Nephron (organoid): Measurements from ENCODE around the gene ADARB1.

Source experiments
- H3K27ac Mint-ChIP-seq, 3 experiments: 2 replicates each; pipeline ENCODE4 v1.8.0; 2020; ENCODE audit warnings: mixed read lengths in 3 of 3, mild to moderate bottlenecking in 2 of 3, moderate library complexity in 1 of 3
- H3K27me3 Mint-ChIP-seq: 2 replicates; pipeline ENCODE4 v1.8.0; 2021; ENCODE audit warnings: low read depth, mild to moderate bottlenecking, moderate library complexity, mixed read lengths
- H3K36me3 Mint-ChIP-seq: 2 replicates; pipeline ENCODE4 v1.8.0; 2020; ENCODE audit warnings: low read depth, mixed read lengths
- H3K4me1 Mint-ChIP-seq: 2 replicates; pipeline ENCODE4 v1.8.0; 2020; ENCODE audit warnings: mixed read lengths
- H3K4me3 Mint-ChIP-seq, 3 experiments: 2 replicates each; pipeline ENCODE4 v1.8.0; 2020; ENCODE audit warnings: mild to moderate bottlenecking in 3 of 3, mixed read lengths in 3 of 3, moderate library complexity in 2 of 3
- H3K9me3 Mint-ChIP-seq: 2 replicates; pipeline ENCODE4 v1.8.0; 2020; ENCODE audit warnings: mixed read lengths
- TF ChIP-seq, protein P1 (sequence below), 3 experiments: fragments of 200-600 bp; sonication (generic); IDR thresholded peaks; one replicate each; pipeline ENCODE4 v1.5.0; 2021; ENCODE audit warnings: antibody characterized with exemption in 3 of 3; ENCODE audit not compliant: unreplicated experiment in 3 of 3

The ADARB1 gene

DNA sequence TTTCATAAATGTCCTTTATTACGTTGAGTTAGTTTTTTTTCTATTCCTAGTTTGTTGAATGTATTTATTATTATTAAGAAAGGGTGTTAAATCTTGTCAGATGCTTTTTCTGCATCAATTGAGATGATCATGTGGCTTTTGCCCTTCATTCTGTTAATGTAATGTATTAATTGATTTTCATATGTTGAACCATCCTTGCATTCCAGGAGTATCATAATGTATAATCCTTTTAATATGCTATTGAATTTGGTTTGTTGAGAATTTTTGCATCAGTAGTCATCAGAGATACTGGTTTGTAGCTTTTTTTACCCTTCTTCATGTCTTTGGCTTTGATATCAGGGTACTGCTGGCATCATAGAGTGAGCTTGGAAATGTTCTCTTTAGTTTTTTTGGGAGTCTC lies 113.3 kb downstream of the ADARB1 start:
- Mint-ChIP-seq H3K27me3 (no peaks in the 10 kb centered on the region), H3K4me3 (no peak overlapping the region), H3K9me3 (peaks cover 52% of the 10 kb centered on the region), H3K36me3 (peaks cover 88% of the 10 kb centered on the region), H3K27ac (no peak overlapping the region), H3K4me1 (no peaks in the 10 kb centered on the region)
- TF ChIP-seq, protein P1, sequence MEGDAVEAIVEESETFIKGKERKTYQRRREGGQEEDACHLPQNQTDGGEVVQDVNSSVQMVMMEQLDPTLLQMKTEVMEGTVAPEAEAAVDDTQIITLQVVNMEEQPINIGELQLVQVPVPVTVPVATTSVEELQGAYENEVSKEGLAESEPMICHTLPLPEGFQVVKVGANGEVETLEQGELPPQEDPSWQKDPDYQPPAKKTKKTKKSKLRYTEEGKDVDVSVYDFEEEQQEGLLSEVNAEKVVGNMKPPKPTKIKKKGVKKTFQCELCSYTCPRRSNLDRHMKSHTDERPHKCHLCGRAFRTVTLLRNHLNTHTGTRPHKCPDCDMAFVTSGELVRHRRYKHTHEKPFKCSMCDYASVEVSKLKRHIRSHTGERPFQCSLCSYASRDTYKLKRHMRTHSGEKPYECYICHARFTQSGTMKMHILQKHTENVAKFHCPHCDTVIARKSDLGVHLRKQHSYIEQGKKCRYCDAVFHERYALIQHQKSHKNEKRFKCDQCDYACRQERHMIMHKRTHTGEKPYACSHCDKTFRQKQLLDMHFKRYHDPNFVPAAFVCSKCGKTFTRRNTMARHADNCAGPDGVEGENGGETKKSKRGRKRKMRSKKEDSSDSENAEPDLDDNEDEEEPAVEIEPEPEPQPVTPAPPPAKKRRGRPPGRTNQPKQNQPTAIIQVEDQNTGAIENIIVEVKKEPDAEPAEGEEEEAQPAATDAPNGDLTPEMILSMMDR (IDR thresholded peaks at IDR 0.05; ENCODE audit: unreplicated experiment in 3 of 3) = no peak

DNA sequence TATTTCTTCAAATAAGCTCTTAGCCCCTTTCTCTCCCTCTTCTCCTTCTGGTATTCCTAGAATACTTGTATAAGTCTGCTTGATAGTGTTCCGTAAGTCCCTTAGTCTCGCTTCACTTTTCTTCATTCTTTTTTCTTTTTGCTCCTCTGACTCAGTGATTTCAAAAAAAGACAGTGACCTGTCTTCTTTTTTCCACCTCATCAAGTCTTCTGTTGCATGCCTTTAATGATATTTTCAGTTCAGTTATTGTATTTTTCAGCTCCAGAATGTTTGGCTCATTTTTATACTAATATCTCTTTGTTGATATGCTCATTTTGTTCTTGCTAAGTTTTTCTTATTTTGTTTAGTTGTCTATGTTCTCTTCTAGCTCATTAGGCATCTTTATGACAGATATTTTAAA lies 115.6 kb downstream of the ADARB1 start:
- H3K27me3 Mint-ChIP-seq = no peaks in the 10 kb centered on the region
- peaks cover 52% of the 10 kb centered on the region for H3K9me3 Mint-ChIP-seq
- no peaks in the 10 kb centered on the region for H3K4me1 Mint-ChIP-seq
- H3K27ac Mint-ChIP-seq = no peak overlapping the region
- TF ChIP-seq, protein P1 (IDR thresholded peaks at IDR 0.05; ENCODE audit: unreplicated experiment in 3 of 3) = no peak
- peaks cover 82% of the 10 kb centered on the region for H3K36me3 Mint-ChIP-seq
- H3K4me3 Mint-ChIP-seq = no peak overlapping the region

DNA sequence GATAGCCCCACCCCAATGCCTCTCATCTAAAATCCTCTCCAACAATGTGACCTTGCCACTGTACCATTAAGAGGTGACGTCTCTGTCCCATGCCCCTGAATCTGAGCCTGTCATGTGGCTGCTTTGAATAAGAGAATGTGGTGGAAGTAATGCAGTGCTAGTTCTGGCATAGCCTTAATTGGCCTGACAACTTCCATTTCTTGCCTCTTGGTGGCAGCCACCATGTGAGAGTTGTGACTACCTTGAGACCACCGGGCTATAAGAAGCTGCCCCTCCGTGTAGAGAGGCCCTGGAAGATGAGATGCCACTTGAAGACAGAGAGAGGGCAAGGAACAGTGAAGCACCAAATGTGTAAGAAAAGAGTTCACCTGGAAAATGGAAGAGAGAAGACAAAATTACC lies 118.0 kb downstream of the ADARB1 start:
- no peaks in the 10 kb centered on the region for H3K27me3 Mint-ChIP-seq
- TF ChIP-seq, protein P1 (IDR thresholded peaks at IDR 0.05; ENCODE audit: unreplicated experiment in 3 of 3) = no peak
- no peak overlapping the region for H3K27ac Mint-ChIP-seq
- H3K36me3 Mint-ChIP-seq = peaks cover 67% of the 10 kb centered on the region
- H3K4me1 Mint-ChIP-seq = no peaks in the 10 kb centered on the region
- H3K9me3 Mint-ChIP-seq = peaks cover 36% of the 10 kb centered on the region
- H3K4me3 Mint-ChIP-seq = no peak overlapping the region

DNA sequence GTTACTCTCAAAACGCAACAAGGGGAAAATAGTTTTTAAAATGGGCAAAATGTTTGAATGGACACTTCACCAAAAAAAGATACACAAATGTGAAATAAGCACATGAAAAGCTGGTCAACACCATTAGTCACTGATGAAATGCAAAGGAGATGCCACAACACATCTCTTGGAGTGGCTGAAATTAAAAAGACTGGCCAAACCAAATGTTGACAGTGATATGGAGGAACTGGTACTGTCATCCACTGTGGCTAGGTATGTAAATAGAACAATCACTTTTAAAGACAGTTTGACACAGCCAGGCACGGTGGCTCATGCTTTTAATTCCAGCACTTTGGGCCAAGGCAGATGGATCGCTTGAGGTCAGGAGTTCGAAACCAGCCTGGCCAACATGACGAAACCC lies 122.2 kb downstream of the ADARB1 start:
- Mint-ChIP-seq H3K27me3 (no peaks in the 10 kb centered on the region), H3K36me3 (peaks cover 27% of the 10 kb centered on the region)

DNA sequence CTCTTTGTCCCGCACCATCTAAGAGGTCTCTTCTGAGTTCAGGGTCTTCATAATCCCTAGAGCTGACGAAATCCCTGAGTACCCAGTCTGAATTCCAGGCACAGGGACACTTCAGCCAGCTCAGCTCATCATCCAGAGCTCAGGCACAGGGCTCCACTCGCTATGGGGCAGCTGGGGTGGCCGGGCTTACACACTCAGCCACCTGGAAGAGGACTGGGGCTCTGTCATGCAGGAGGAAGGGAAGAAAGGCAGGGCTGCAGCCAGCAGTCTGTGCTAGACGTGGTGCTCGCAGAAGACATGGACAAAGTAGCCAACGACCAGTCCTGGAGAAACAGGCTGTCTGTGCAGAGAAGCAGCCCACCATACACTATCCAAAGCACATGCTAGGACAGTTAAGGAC lies 124.8 kb downstream of the ADARB1 start:
- H3K4me1 Mint-ChIP-seq = no peaks in the 10 kb centered on the region
- H3K27ac Mint-ChIP-seq = no peak overlapping the region
- TF ChIP-seq, protein P1 (IDR thresholded peaks at IDR 0.05; ENCODE audit: unreplicated experiment in 3 of 3) = no peak
- no peaks in the 10 kb centered on the region for H3K27me3 Mint-ChIP-seq
- H3K36me3 Mint-ChIP-seq = peaks cover 12% of the 10 kb centered on the region
- no peak overlapping the region for H3K4me3 Mint-ChIP-seq
- no peaks in the 10 kb centered on the region for H3K9me3 Mint-ChIP-seq

More for the DNA sequence above, 122.2 kb downstream of the ADARB1 start:
- TF ChIP-seq, protein P1 (IDR thresholded peaks at IDR 0.05; ENCODE audit: unreplicated experiment in 3 of 3) = no peak
- Mint-ChIP-seq H3K4me1 (no peaks in the 10 kb centered on the region), H3K9me3 (no peaks in the 10 kb centered on the region), H3K27ac (no peak overlapping the region), H3K4me3 (no peak overlapping the region)

DNA sequence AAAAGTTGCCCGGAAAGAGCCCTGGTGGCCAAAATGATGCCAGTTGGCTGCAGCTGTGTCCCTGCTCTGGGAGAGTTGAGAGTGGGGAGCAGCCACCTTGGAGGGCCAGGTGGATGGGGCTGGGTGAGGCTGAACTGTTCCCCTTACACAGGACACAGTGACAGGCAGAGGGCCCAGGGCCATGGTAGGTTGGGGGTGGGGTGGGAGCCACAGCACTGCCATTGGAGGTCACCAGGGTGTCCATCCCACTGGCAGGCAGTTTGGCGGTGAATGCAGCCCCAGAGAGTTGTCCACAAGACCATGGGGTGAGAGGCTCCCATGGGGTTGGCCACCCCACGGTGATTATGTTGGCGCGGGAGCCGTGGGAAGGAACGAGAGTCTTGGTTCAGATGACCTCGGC lies 125.7 kb downstream of the ADARB1 start:
- no peaks in the 10 kb centered on the region for H3K27me3 Mint-ChIP-seq
- no peaks in the 10 kb centered on the region for H3K4me1 Mint-ChIP-seq
- H3K36me3 Mint-ChIP-seq = peaks cover 10% of the 10 kb centered on the region
- H3K9me3 Mint-ChIP-seq = no peaks in the 10 kb centered on the region
- no peak overlapping the region for H3K4me3 Mint-ChIP-seq
- no peak overlapping the region for H3K27ac Mint-ChIP-seq
- TF ChIP-seq, protein P1 (IDR thresholded peaks at IDR 0.05; ENCODE audit: unreplicated experiment in 3 of 3) = no peak
